WTC11 (cell line): ENCODE measurements around the gene THSD8. TPM values are rescaled to one million over a fixed set of nuclear protein-coding genes. Genes with fewer than 3 reads are reported as not detected.

Experiments
- ARID4B ChIP-seq: sonication (generic); formaldehyde crosslinking; IDR thresholded peaks from 2 replicates; pipeline ENCODE4 v1.8.0; 2023; ENCODE audit warnings: missing genetic modification reagents, mild to moderate bottlenecking, borderline replicate concordance
- ATF2 ChIP-seq: sonication (generic); formaldehyde crosslinking; IDR thresholded peaks from 2 replicates; pipeline ENCODE4 v1.8.1; 2022; ENCODE audit warnings: low read depth, missing genetic modification reagents, borderline replicate concordance
- ATF6 ChIP-seq: sonication (generic); formaldehyde crosslinking; IDR thresholded peaks from 2 replicates; pipeline ENCODE4 v1.8.1; 2023; ENCODE audit warnings: mild to moderate bottlenecking, missing genetic modification reagents
- E2F5 ChIP-seq: sonication (generic); formaldehyde crosslinking; IDR thresholded peaks from 2 replicates; pipeline ENCODE4 v1.8.1; 2022; ENCODE audit warnings: mild to moderate bottlenecking, moderate library complexity, missing genetic modification reagents
- ELF4 ChIP-seq: sonication (generic); formaldehyde crosslinking; IDR thresholded peaks from 2 replicates; pipeline ENCODE4 v1.8.1; 2022; ENCODE audit warnings: low read depth, mild to moderate bottlenecking, moderate library complexity, missing genetic modification reagents
- EMX1 ChIP-seq: fragments of 250-450 bp; sonication (Bioruptor Pico); IDR thresholded peaks from 2 replicates; pipeline ENCODE4 v1.8.0; 2021; ENCODE audit warnings: mild to moderate bottlenecking
- FOXP1 ChIP-seq: sonication (generic); formaldehyde crosslinking; IDR thresholded peaks from 2 replicates; pipeline ENCODE4 v1.8.0; 2022; ENCODE audit warnings: missing genetic modification reagents, mild to moderate bottlenecking, moderate library complexity, borderline replicate concordance
- FOXP4 ChIP-seq: sonication (generic); formaldehyde crosslinking; IDR thresholded peaks from 2 replicates; pipeline ENCODE4 v1.8.0; 2022; ENCODE audit warnings: mild to moderate bottlenecking, missing genetic modification reagents
- GABPB1 ChIP-seq: sonication (generic); formaldehyde crosslinking; IDR thresholded peaks from 2 replicates; pipeline ENCODE4 v1.8.1; 2023; ENCODE audit warnings: mild to moderate bottlenecking, missing genetic modification reagents
- HMGXB4 ChIP-seq: sonication (generic); formaldehyde crosslinking; IDR thresholded peaks from 2 replicates; pipeline ENCODE4 v1.8.1; 2023; ENCODE audit warnings: mild to moderate bottlenecking, moderate library complexity, missing genetic modification reagents
- JAZF1 ChIP-seq: fragments of 250-450 bp; sonication (Bioruptor Pico); IDR thresholded peaks from 2 replicates; pipeline ENCODE4 v1.9.0; 2021; ENCODE audit warnings: moderate library complexity, mild to moderate bottlenecking, inconsistent platforms
- MAX ChIP-seq: sonication (generic); formaldehyde crosslinking; IDR thresholded peaks from 2 replicates; pipeline ENCODE4 v1.8.0; 2022; ENCODE audit warnings: mild to moderate bottlenecking, missing genetic modification reagents
- MLX ChIP-seq: sonication (generic); formaldehyde crosslinking; IDR thresholded peaks from 2 replicates; pipeline ENCODE4 v1.8.1; 2023; ENCODE audit warnings: mild to moderate bottlenecking, missing genetic modification reagents, moderate library complexity
- MYBL2 ChIP-seq: sonication (generic); formaldehyde crosslinking; IDR thresholded peaks from 2 replicates; pipeline ENCODE4 v1.8.1; 2023; ENCODE audit warnings: mild to moderate bottlenecking, moderate library complexity, missing genetic modification reagents
- NFYB ChIP-seq: sonication (generic); formaldehyde crosslinking; conservative IDR thresholded peaks from 2 replicates; pipeline ENCODE4 v1.8.0; 2022; ENCODE audit warnings: low read depth, missing genetic modification reagents
- NR2C2 ChIP-seq: sonication (generic); formaldehyde crosslinking; IDR thresholded peaks from 2 replicates; pipeline ENCODE4 v1.8.0; 2022; ENCODE audit warnings: mild to moderate bottlenecking, missing genetic modification reagents
- SOX15 ChIP-seq: fragments of 250-450 bp; sonication (Bioruptor Pico); IDR thresholded peaks from 2 replicates; pipeline ENCODE4 v1.9.0; 2021; ENCODE audit warnings: mild to moderate bottlenecking
- SP1 ChIP-seq: sonication (generic); formaldehyde crosslinking; conservative IDR thresholded peaks from 2 replicates; pipeline ENCODE4 v1.8.1; 2022; ENCODE audit warnings: missing genetic modification reagents
- TEAD4 ChIP-seq: sonication (generic); formaldehyde crosslinking; IDR thresholded peaks from 2 replicates; pipeline ENCODE4 v1.8.0; 2022; ENCODE audit warnings: mild to moderate bottlenecking, missing genetic modification reagents
- TP53 ChIP-seq: sonication (generic); formaldehyde crosslinking; IDR thresholded peaks from 2 replicates; pipeline ENCODE4 v1.8.1; 2023; ENCODE audit warnings: mild to moderate bottlenecking, missing genetic modification reagents
- ZBTB21 ChIP-seq: sonication (generic); formaldehyde crosslinking; IDR thresholded peaks from 2 replicates; pipeline ENCODE4 v1.8.1; 2023; ENCODE audit warnings: mild to moderate bottlenecking, missing genetic modification reagents, borderline replicate concordance
- ZNF219 ChIP-seq: sonication (generic); formaldehyde crosslinking; IDR thresholded peaks from 2 replicates; pipeline ENCODE4 v1.8.0; 2023; ENCODE audit warnings: missing genetic modification reagents, mild to moderate bottlenecking, borderline replicate concordance
- ZNF232 ChIP-seq: sonication (generic); formaldehyde crosslinking; IDR thresholded peaks from 2 replicates; pipeline ENCODE4 v1.8.0; 2022; ENCODE audit warnings: mild to moderate bottlenecking, missing genetic modification reagents
- total RNA-seq: library from RNA; stranded (reverse); gene quantifications from 3 replicates; pipeline ENCODE4 v1.2.3, GENCODE V29; 2021

THSD8 gene
- total RNA-seq, 1 experiment from 2014 or later = 30.1 TPM

- peak; percentile 76; the same call in 1 of the 2 replicates for TF ChIP-seq ARID4B (CRISPR knock-in tag)
- peak; percentile 34; the same call in 1 of the 2 replicates for TF ChIP-seq ZBTB21 (CRISPR knock-in tag)
- 0 out of 2 replicates have a peak, but pooled peaks have one; percentile 41 for TF ChIP-seq NFYB (CRISPR knock-in tag)
- TF ChIP-seq EMX1 = no peak
- TF ChIP-seq ELF4 (CRISPR knock-in tag) = peak; percentile 75; the same call in 1 of the 2 replicates
- peak; percentile 73 for TF ChIP-seq FOXP4 (CRISPR knock-in tag)
- peak; percentile 80 for TF ChIP-seq GABPB1 (CRISPR knock-in tag)
- peak; percentile 4; the same call in 1 of the 2 replicates for TF ChIP-seq ZNF219 (CRISPR knock-in tag)
- peak; percentile 48; the same call in 1 of the 2 replicates for TF ChIP-seq TEAD4 (CRISPR knock-in tag)
- no peak for TF ChIP-seq JAZF1 (CRISPR knock-in tag)
- TF ChIP-seq E2F5 = 0 out of 2 replicates have a peak, but pooled peaks have one; percentile 30
- no peak for TF ChIP-seq NR2C2 (CRISPR knock-in tag)
- TF ChIP-seq ZNF232 (CRISPR knock-in tag) = peak; percentile 71
- TF ChIP-seq SP1 = peak; percentile 64; the same call in 1 of the 2 replicates
- TF ChIP-seq ATF6 (CRISPR knock-in tag) = no peak
- TF ChIP-seq TP53 = no peak; the same call in 1 of the 2 replicates
- TF ChIP-seq MAX (CRISPR knock-in tag) = peak; percentile 91
- TF ChIP-seq MLX (CRISPR knock-in tag) = no peak
- TF ChIP-seq MYBL2 (CRISPR knock-in tag) = 0 out of 2 replicates have a peak, but pooled peaks have one; percentile 22
- 0 out of 2 replicates have a peak, but pooled peaks have one; percentile 44 for TF ChIP-seq HMGXB4 (CRISPR knock-in tag)
- TF ChIP-seq FOXP1 = 0 out of 2 replicates have a peak, but pooled peaks have one; percentile 26
- TF ChIP-seq ATF2 = no peak
- no peak for TF ChIP-seq SOX15 (CRISPR knock-in tag)
- TF ChIP-seq, all 79 proteins: peak for 21
Observed at GRCh38 chr19:12791345-12792050, 10.4 kb upstream of the THSD8 start, which contains the start of gene JUNB (continued).
